Endothelial cell (in vitro differentiated cells): Measurements from ENCODE around the gene SRRD. TPM values are rescaled to one million over a fixed set of nuclear protein-coding genes. Genes with fewer than 3 reads are reported as not detected.
A peak's percentile ranks its signal among the peaks of the same experiment; 100 is the strongest.

Experiments used
- DNase-seq: peaks from one replicate; pipeline ENCODE4 v3.0.0; 2021; ENCODE audit warnings: low spot score
- H3K27ac Mint-ChIP-seq: one replicate; pipeline ENCODE4 v1.8.0; 2021; ENCODE audit warnings: mixed read lengths, inconsistent platforms; ENCODE audit not compliant: unreplicated experiment
- H3K27me3 Mint-ChIP-seq: one replicate; pipeline ENCODE4 v1.8.0; 2021; ENCODE audit warnings: mild to moderate bottlenecking, moderate library complexity, mixed read lengths, inconsistent platforms; ENCODE audit not compliant: unreplicated experiment
- H3K36me3 Mint-ChIP-seq: one replicate; pipeline ENCODE4 v1.8.0; 2021; ENCODE audit warnings: mild to moderate bottlenecking, low read depth, mixed read lengths, inconsistent platforms; ENCODE audit not compliant: unreplicated experiment
- H3K4me1 Mint-ChIP-seq: one replicate; pipeline ENCODE4 v1.8.0; 2021; ENCODE audit warnings: mild to moderate bottlenecking, mixed read lengths, inconsistent platforms; ENCODE audit not compliant: unreplicated experiment
- H3K4me3 Mint-ChIP-seq: one replicate; pipeline ENCODE4 v1.8.0; 2021; ENCODE audit warnings: mild to moderate bottlenecking, mixed read lengths, inconsistent platforms; ENCODE audit not compliant: unreplicated experiment
- H3K9me3 Mint-ChIP-seq: one replicate; pipeline ENCODE4 v1.8.0; 2021; ENCODE audit warnings: mixed read lengths, inconsistent platforms; ENCODE audit not compliant: unreplicated experiment
- total RNA-seq: library from RNA; stranded (reverse); fragmentation: NEBNext Ultra II Directional; extraction: Animal tissue kit (Norgen Biotek cat#: 25700); gene quantifications from one replicate; pipeline ENCODE4 v1.2.1, GENCODE V29; 2021; ENCODE audit not compliant: unreplicated experiment
- TF ChIP-seq, protein P1 (sequence below): fragments of 200-600 bp; sonication (generic); IDR thresholded peaks from one replicate; pipeline ENCODE4 v1.5.0; 2021; ENCODE audit warnings: antibody characterized with exemption; ENCODE audit not compliant: unreplicated experiment

The SRRD gene
- total RNA-seq, 1 donor from 2014 or later = 19.5 TPM

DNA sequence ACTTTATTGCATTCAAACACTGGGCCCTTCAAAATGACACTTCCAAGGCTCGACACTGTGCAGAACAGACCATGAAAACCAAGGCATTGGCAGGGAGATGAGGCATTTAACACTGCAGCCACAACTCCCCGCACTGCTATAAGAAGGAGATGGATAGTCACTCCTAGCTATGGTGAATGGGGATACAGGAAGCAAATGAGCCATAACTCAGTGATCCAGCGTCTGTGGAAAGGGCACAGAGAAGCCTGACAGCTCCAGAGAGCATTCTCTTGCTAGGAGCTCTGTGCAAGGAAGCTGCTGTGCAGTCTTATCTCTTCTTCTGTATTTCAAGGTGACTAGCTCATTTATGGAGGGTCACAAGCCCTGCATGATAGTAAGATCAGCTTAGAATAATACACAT is 21.0 kb upstream of the SRRD start:
- H3K27ac Mint-ChIP-seq = no peak overlapping the region
- peaks cover 3% of the 10 kb centered on the region for H3K27me3 Mint-ChIP-seq
- no peaks in the 10 kb centered on the region for H3K4me1 Mint-ChIP-seq
- no peak for DNase-seq
- H3K36me3 Mint-ChIP-seq = peaks cover 25% of the 10 kb centered on the region
- no peak overlapping the region for H3K4me3 Mint-ChIP-seq
- TF ChIP-seq, protein P1, sequence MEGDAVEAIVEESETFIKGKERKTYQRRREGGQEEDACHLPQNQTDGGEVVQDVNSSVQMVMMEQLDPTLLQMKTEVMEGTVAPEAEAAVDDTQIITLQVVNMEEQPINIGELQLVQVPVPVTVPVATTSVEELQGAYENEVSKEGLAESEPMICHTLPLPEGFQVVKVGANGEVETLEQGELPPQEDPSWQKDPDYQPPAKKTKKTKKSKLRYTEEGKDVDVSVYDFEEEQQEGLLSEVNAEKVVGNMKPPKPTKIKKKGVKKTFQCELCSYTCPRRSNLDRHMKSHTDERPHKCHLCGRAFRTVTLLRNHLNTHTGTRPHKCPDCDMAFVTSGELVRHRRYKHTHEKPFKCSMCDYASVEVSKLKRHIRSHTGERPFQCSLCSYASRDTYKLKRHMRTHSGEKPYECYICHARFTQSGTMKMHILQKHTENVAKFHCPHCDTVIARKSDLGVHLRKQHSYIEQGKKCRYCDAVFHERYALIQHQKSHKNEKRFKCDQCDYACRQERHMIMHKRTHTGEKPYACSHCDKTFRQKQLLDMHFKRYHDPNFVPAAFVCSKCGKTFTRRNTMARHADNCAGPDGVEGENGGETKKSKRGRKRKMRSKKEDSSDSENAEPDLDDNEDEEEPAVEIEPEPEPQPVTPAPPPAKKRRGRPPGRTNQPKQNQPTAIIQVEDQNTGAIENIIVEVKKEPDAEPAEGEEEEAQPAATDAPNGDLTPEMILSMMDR = no peak
- no peaks in the 10 kb centered on the region for H3K9me3 Mint-ChIP-seq

DNA sequence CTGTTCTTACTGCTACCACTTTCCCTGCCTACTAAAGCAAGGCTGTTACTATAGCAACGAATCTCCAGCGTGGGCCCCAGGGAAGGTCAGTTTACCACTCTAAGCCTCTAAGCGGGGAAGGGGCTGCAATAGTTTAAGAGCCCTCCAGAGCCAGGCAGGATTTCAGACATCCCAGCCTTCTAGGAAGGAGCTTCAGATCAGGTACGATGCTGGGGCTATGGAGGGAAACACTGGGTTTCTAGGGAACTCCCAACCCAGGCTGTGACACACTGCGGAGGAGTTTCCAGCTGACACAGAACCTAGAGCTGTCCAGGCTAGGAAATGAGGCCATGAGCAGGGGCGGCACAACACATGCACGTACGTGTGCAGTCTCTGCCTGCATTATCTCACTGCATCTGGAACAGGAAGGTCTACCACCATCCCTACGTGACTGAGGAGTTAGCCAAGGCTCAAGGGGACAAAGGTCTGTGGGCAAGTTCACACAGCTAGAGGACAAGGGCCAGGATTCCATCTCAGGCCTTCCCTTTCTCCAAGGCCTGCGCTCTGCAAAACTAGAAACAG is 20.5 kb upstream of the SRRD start:
- no peaks in the 10 kb centered on the region for H3K9me3 Mint-ChIP-seq
- no peak overlapping the region for H3K27ac Mint-ChIP-seq
- peaks cover 27% of the 10 kb centered on the region for H3K36me3 Mint-ChIP-seq
- no peak for DNase-seq
- no peaks in the 10 kb centered on the region for H3K4me1 Mint-ChIP-seq
- TF ChIP-seq, protein P1 = no peak
- H3K4me3 Mint-ChIP-seq = no peak overlapping the region
- H3K27me3 Mint-ChIP-seq = peaks cover 3% of the 10 kb centered on the region

DNA sequence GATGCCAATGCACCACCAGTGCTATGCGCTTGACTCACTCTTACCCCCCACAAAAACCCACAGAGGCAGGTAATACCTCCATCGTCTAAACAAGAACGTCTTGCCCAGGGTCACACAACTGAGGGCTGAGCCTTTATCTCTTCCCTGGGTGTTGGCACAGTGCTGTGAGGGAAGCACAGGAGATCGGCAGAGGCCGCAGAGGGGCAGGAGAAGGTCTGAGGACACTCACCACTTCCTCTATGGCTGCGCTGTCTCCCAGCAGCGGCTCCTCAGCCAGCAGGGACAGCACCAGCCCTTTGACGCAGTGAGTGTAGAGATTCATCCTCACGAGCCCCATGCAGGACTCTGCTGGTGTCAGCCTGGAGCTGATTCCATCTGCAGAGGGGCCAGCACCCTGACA is 20.0 kb upstream of the SRRD start:
- H3K27ac Mint-ChIP-seq = no peak overlapping the region
- TF ChIP-seq, protein P1 = no peak

DNA sequence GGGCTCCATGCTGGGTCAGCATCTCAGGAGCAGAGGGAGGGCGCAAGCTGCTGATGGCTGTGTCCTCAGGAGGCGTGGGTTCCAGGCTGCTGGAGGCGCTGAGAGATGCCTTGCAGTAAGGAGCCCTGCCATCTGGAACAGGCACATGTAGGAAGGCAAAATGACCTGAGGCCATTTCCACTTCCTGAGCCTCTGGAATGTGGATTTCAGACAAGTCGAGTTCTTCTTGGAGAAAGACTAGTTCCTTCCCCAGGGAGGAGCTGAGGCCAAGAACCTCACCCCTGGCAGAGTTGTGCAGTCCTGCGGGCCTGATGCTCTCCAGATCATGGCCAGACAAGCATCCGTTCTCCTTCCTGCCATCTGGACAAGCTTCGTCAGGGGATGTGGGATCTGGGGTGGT is 19.4 kb upstream of the SRRD start:
- H3K27ac Mint-ChIP-seq = peak overlapping the region; percentile 7
- TF ChIP-seq, protein P1 = no peak

More for the DNA sequence above, 20.0 kb upstream of the SRRD start:
- no peak overlapping the region for H3K4me3 Mint-ChIP-seq
- H3K4me1 Mint-ChIP-seq = no peaks in the 10 kb centered on the region
- peaks cover 32% of the 10 kb centered on the region for H3K36me3 Mint-ChIP-seq
- no peaks in the 10 kb centered on the region for H3K9me3 Mint-ChIP-seq
- DNase-seq = no peak
- H3K27me3 Mint-ChIP-seq = peaks cover 3% of the 10 kb centered on the region

DNA sequence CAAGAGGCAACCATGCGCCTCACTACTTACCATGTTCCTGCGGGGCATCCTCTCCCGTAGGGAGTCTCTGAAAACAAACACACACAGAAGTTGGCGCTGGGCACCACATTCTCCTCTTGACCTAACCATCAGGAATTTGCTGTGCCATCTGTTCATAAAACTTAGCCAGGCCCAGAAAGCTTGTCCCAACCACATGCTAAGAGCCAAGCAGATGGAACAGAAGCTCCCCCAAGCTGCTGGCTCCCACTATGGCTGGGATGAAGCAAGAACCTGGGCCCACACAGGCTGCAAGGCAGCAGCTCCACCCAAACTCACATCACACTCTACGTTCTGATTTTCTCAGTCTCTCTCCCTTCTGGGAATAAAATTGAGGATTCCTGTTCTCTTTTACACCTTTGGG is 17.5 kb upstream of the SRRD start:
- peaks cover 52% of the 10 kb centered on the region for H3K36me3 Mint-ChIP-seq
- TF ChIP-seq, protein P1 = no peak
- DNase-seq = no peak
- H3K9me3 Mint-ChIP-seq = no peaks in the 10 kb centered on the region
- no peaks in the 10 kb centered on the region for H3K4me1 Mint-ChIP-seq
- H3K27ac Mint-ChIP-seq = no peak overlapping the region
- H3K27me3 Mint-ChIP-seq = peaks cover 2% of the 10 kb centered on the region
- H3K4me3 Mint-ChIP-seq = peak overlapping the region; percentile 35

More for the DNA sequence above, 19.4 kb upstream of the SRRD start:
- peaks cover 38% of the 10 kb centered on the region for H3K36me3 Mint-ChIP-seq
- H3K4me3 Mint-ChIP-seq = peak overlapping the region; percentile 13
- peaks cover 2% of the 10 kb centered on the region for H3K27me3 Mint-ChIP-seq
- H3K4me1 Mint-ChIP-seq = no peaks in the 10 kb centered on the region
- DNase-seq = no peak
- no peaks in the 10 kb centered on the region for H3K9me3 Mint-ChIP-seq
